Left renal cortex interstitium (tissue), 4 donors: ENCODE data around the gene FARS2. TPM values are rescaled to one million over a fixed set of nuclear protein-coding genes. Genes with fewer than 3 reads are reported as not detected.
A peak's percentile ranks its signal among the peaks of the same experiment; 100 is the strongest.

Source experiments
- DNase-seq, 4 donors: peaks; one replicate each; pipeline ENCODE4 v3.0.0-alpha.2; 2013; ENCODE audit warnings: low read depth in 4 of 4, low spot score in 2 of 4, missing footprints in 1 of 4
- polyA plus RNA-seq, 4 donors: library from polyadenylated mRNA; unstranded; fragments of 120-200 nt; gene quantifications; one replicate each; pipeline ENCODE4 v1.2.1, GENCODE V29; 2013; ENCODE audit not compliant: insufficient read length in 4 of 4

FARS2 gene
- polyA plus RNA-seq, 4 donors = 20.4 to 23.0 (median 21.8) TPM

GRCh38 chr6:5285081-5285480, 23.8 kb downstream of the FARS2 start:
- DNase-seq = no peak

GRCh38 chr6:5285526-5285925, 24.2 kb downstream of the FARS2 start:
- DNase-seq = no peak

GRCh38 chr6:5286780-5287179, 25.5 kb downstream of the FARS2 start:
- DNase-seq = no peak

GRCh38 chr6:5287205-5287965, 26.1 kb downstream of the FARS2 start:
- DNase-seq = no peak

GRCh38 chr6:5287966-5288297, 26.6 kb downstream of the FARS2 start:
- no peak for DNase-seq

GRCh38 chr6:5290097-5290496, 28.8 kb downstream of the FARS2 start:
- no peak for DNase-seq

GRCh38 chr6:5290500-5290899, 29.2 kb downstream of the FARS2 start:
- no peak for DNase-seq

- DNase-seq = no peak
Observed at GRCh38 chr6:5292154-5292553, 30.8 kb downstream of the FARS2 start.

GRCh38 chr6:5293692-5294091, 32.4 kb downstream of the FARS2 start:
- DNase-seq = no peak

GRCh38 chr6:5294392-5295211, 33.3 kb downstream of the FARS2 start:
- no peak for DNase-seq

- DNase-seq = no peak
Observed at GRCh38 chr6:5295623-5296022, 34.3 kb downstream of the FARS2 start.

GRCh38 chr6:5300206-5300764, 39.0 kb downstream of the FARS2 start:
- no peak for DNase-seq

- no peak for DNase-seq
Observed at GRCh38 chr6:5302220-5302946, 41.1 kb downstream of the FARS2 start.

- DNase-seq = no peak
Observed at GRCh38 chr6:5302995-5303622, 41.8 kb downstream of the FARS2 start.

- no peak for DNase-seq
Observed at GRCh38 chr6:5303682-5304081, 42.4 kb downstream of the FARS2 start.

- peak in 1 of 4 donors; percentile 34 for DNase-seq
Observed at GRCh38 chr6:5305968-5306626, 44.8 kb downstream of the FARS2 start.

- no peak for DNase-seq
Observed at GRCh38 chr6:5307058-5307457, 45.7 kb downstream of the FARS2 start.

GRCh38 chr6:5308066-5308465, 46.8 kb downstream of the FARS2 start:
- no peak for DNase-seq

GRCh38 chr6:5314191-5314865, 53.0 kb downstream of the FARS2 start:
- no peak for DNase-seq

- no peak for DNase-seq
Observed at GRCh38 chr6:5315881-5316280, 54.6 kb downstream of the FARS2 start.
